SK-N-SH (cell line): ENCODE results near the gene PDHX. TPM values are rescaled to one million over a fixed set of nuclear protein-coding genes. Genes with fewer than 3 reads are reported as not detected.

Source experiments
- CTCF ChIA-PET: fragments of 300-600, 350-600 bp; formaldehyde crosslinking; extraction: SDS; loops from one replicate; lab custom pipeline; 2021; lab: Yijun Ruan, JAX
- POLR2A ChIA-PET: fragments of 350-600 bp; sonication (Branson Sonifier 250); formaldehyde crosslinking; extraction: SDS; loops from one replicate; lab custom pipeline; 2020; ENCODE audit warnings: antibody characterized with exemption, inconsistent platforms; lab: Yijun Ruan, JAX
- DNase-seq: peaks from one replicate; pipeline ENCODE4 v3.0.0; 2012
- H2AFZ ChIP-seq: fragments of 200-600 bp; sonication (generic); 2 replicates; pipeline ENCODE4 v1.8.1; 2016; ENCODE audit warnings: antibody characterized with exemption, mild to moderate bottlenecking, low read depth
- H3F3A ChIP-seq: fragments of 200-600 bp; sonication (generic); replicated peaks from 2 replicates; pipeline ENCODE3; 2016; ENCODE audit warnings: antibody characterized with exemption, mild to moderate bottlenecking; ENCODE audit not compliant: insufficient read depth
- H3K27ac ChIP-seq, 2 experiments: fragments of 200-500 bp in 1 of 2; fragments of 200-600 bp in 1 of 2; sonication (Bioruptor generic) in 1 of 2; sonication (generic), shearing (Covaris generic) in 1 of 2; 2 replicates each; pipeline versions ENCODE4 v1.5.1 to v1.6.1; 2014 to 2016; ENCODE audit warnings: low read depth in 2 of 2, inconsistent platforms in 1 of 2, low read length in 1 of 2, mild to moderate bottlenecking in 1 of 2, mixed read lengths in 1 of 2
- H3K27me3 ChIP-seq: fragments of 200-600 bp; sonication (generic), shearing (Covaris generic); 2 replicates; pipeline ENCODE4 v1.6.1; 2016; ENCODE audit warnings: mixed run types; ENCODE audit not compliant: insufficient read depth
- H3K36me3 ChIP-seq, 2 experiments: fragments of 200-500 bp in 1 of 2; fragments of 200-600 bp in 1 of 2; sonication (Bioruptor generic) in 1 of 2; sonication (generic) in 1 of 2; replicated peaks in 1 of 2; 2 replicates each; pipeline versions ENCODE3 to v1.5.1; 2014 to 2016; ENCODE audit warnings: low read length in 1 of 2, mild to moderate bottlenecking in 1 of 2; ENCODE audit not compliant: insufficient read depth in 2 of 2, control insufficient read depth in 1 of 2
- H3K4me1 ChIP-seq, 2 experiments: fragments of 200-500 bp in 1 of 2; fragments of 200-600 bp in 1 of 2; sonication (Bioruptor generic) in 1 of 2; sonication (generic), shearing (Covaris generic) in 1 of 2; 2 replicates each; pipeline versions ENCODE4 v1.5.1 to v1.6.1; 2014 to 2016; ENCODE audit warnings: low read depth in 1 of 2, low read length in 1 of 2, mixed run types in 1 of 2; ENCODE audit not compliant: insufficient read depth in 2 of 2, control insufficient read depth in 1 of 2
- H3K4me2 ChIP-seq: fragments of 200-600 bp; sonication (generic), shearing (Covaris generic); 2 replicates; pipeline ENCODE4 v1.6.1; 2017; ENCODE audit warnings: mixed run types
- H3K4me3 ChIP-seq, 2 experiments: fragments of 200-500 bp in 1 of 2; fragments of 200-600 bp in 1 of 2; sonication (Bioruptor generic) in 1 of 2; sonication (generic), shearing (Covaris generic) in 1 of 2; 2 replicates each; pipeline versions ENCODE4 v1.5.1 to v1.8.1; 2014 to 2016; ENCODE audit warnings: low read depth in 2 of 2, inconsistent platforms in 1 of 2, low read length in 1 of 2, mild to moderate bottlenecking in 1 of 2, mixed read lengths in 1 of 2, moderate library complexity in 1 of 2
- H3K79me2 ChIP-seq: fragments of 200-600 bp; sonication (generic); 2 replicates; pipeline ENCODE4 v1.8.1; 2017; ENCODE audit warnings: mild to moderate bottlenecking; ENCODE audit not compliant: insufficient read depth
- H3K9ac ChIP-seq: fragments of 200-600 bp; sonication (generic); 2 replicates; pipeline ENCODE4 v1.6.1; 2017; ENCODE audit warnings: mixed run types
- H3K9me2 ChIP-seq: fragments of 200-600 bp; sonication (generic); 2 replicates; pipeline ENCODE4 v1.6.1; 2017; ENCODE audit warnings: mixed run types
- H3K9me3 ChIP-seq: fragments of 200-600 bp; sonication (generic); 2 replicates; pipeline ENCODE4 v1.6.1; 2017; ENCODE audit warnings: mixed run types, mild to moderate bottlenecking, moderate library complexity
- H4K20me1 ChIP-seq: fragments of 200-600 bp; sonication (generic); 2 replicates; pipeline ENCODE4 v1.6.1; 2017; ENCODE audit warnings: mild to moderate bottlenecking, mixed run types; ENCODE audit not compliant: insufficient read depth
- ELF1 ChIP-seq: IDR thresholded peaks from 2 replicates; pipeline ENCODE4 v1.4.0; 2012
- EZH2phosphoT487 ChIP-seq: fragments of 200-600 bp; sonication (generic); IDR thresholded peaks from 2 replicates; pipeline ENCODE4 v1.6.1; 2017; ENCODE audit warnings: low read depth, mixed run types, mild to moderate bottlenecking, antibody characterized with exemption, moderate library complexity, borderline replicate concordance
- FOXM1 ChIP-seq: IDR thresholded peaks from 2 replicates; pipeline ENCODE4 v1.4.0; 2012; ENCODE audit warnings: low read depth, mild to moderate bottlenecking
- GATA2 ChIP-seq: sonication (generic); formaldehyde crosslinking; IDR thresholded peaks from 2 replicates; pipeline ENCODE4 v1.5.0; 2020; ENCODE audit warnings: mild to moderate bottlenecking, missing genetic modification reagents
- MEF2A ChIP-seq: IDR thresholded peaks from 2 replicates; pipeline ENCODE4 v1.4.0; 2012; ENCODE audit warnings: low read depth, borderline replicate concordance
- MXI1 ChIP-seq: IDR thresholded peaks from 2 replicates; pipeline ENCODE4 v1.6.1; 2012; ENCODE audit warnings: mild to moderate bottlenecking, low read depth, low read length, improper control_type of control experiment
- NFIC ChIP-seq: IDR thresholded peaks from 2 replicates; pipeline ENCODE4 v1.4.0; 2012; ENCODE audit warnings: borderline replicate concordance
- POLR2AphosphoS5 ChIP-seq: IDR thresholded peaks from 2 replicates; pipeline ENCODE4 v1.6.1; 2012; ENCODE audit warnings: low read depth, low read length
- RAD21 ChIP-seq: IDR thresholded peaks from 2 replicates; pipeline ENCODE4 v1.6.1; 2012; ENCODE audit warnings: mild to moderate bottlenecking, low read length
- RCOR1 ChIP-seq: fragments of 150-350 bp; IDR thresholded peaks from 2 replicates; pipeline ENCODE4 v1.6.1; 2017; ENCODE audit warnings: antibody characterized with exemption, low read length
- RFX5 ChIP-seq: IDR thresholded peaks from 2 replicates; pipeline ENCODE4 v1.6.1; 2012; ENCODE audit warnings: mild to moderate bottlenecking, improper control_type of control experiment, low read length
- RXRA ChIP-seq: IDR thresholded peaks from 2 replicates; pipeline ENCODE4 v1.4.0; 2012; ENCODE audit warnings: low read depth, mild to moderate bottlenecking, borderline replicate concordance
- SIN3A ChIP-seq: IDR thresholded peaks from 2 replicates; pipeline ENCODE4 v1.6.1; 2012; ENCODE audit warnings: low read depth, mild to moderate bottlenecking, low read length, moderate library complexity, borderline replicate concordance
- TEAD4 ChIP-seq: IDR thresholded peaks from 2 replicates; pipeline ENCODE4 v1.4.0; 2012; ENCODE audit warnings: mild to moderate bottlenecking, borderline replicate concordance; ENCODE audit not compliant: insufficient read depth
- WGBS: methylation state at CpG from one replicate; pipeline ENCODE4 v1.1.6; 2017; ENCODE audit warnings: low lambda C conversion rate; 5-methylcytosine and 5-hydroxymethylcytosine counted together
- polyA plus RNA-seq, 3 experiments: library from polyadenylated mRNA; depleted of rRNA; stranded (reverse); fragments of >200 nt; gene quantifications; 2 replicates each; pipeline ENCODE4 v1.2.3, GENCODE V29; 2012
- TF ChIP-seq, protein P1 (sequence below): IDR thresholded peaks from 2 replicates; pipeline ENCODE4 v1.6.1; 2012; ENCODE audit warnings: mild to moderate bottlenecking, low read depth, low read length, moderate library complexity
- TF ChIP-seq, protein P2 (sequence below): IDR thresholded peaks from 2 replicates; pipeline ENCODE4 v1.4.0; 2012; ENCODE audit warnings: low read depth, borderline replicate concordance
- TF ChIP-seq, protein P3 (sequence below): IDR thresholded peaks from 2 replicates; pipeline ENCODE4 v1.4.0; 2012; ENCODE audit warnings: low read depth
- TF ChIP-seq, protein P4 (sequence below): IDR thresholded peaks from 2 replicates; pipeline ENCODE4 v1.4.0; 2012; ENCODE audit warnings: low read depth, borderline replicate concordance

The PDHX gene
- polyA plus RNA-seq, 1 of the 3 experiments (the other 2 are of a cell fraction), result 14.8 TPM

GRCh38 chr11:35014346-35014745, 97.9 kb downstream of the PDHX start (continued):
- TF ChIP-seq, protein P1, sequence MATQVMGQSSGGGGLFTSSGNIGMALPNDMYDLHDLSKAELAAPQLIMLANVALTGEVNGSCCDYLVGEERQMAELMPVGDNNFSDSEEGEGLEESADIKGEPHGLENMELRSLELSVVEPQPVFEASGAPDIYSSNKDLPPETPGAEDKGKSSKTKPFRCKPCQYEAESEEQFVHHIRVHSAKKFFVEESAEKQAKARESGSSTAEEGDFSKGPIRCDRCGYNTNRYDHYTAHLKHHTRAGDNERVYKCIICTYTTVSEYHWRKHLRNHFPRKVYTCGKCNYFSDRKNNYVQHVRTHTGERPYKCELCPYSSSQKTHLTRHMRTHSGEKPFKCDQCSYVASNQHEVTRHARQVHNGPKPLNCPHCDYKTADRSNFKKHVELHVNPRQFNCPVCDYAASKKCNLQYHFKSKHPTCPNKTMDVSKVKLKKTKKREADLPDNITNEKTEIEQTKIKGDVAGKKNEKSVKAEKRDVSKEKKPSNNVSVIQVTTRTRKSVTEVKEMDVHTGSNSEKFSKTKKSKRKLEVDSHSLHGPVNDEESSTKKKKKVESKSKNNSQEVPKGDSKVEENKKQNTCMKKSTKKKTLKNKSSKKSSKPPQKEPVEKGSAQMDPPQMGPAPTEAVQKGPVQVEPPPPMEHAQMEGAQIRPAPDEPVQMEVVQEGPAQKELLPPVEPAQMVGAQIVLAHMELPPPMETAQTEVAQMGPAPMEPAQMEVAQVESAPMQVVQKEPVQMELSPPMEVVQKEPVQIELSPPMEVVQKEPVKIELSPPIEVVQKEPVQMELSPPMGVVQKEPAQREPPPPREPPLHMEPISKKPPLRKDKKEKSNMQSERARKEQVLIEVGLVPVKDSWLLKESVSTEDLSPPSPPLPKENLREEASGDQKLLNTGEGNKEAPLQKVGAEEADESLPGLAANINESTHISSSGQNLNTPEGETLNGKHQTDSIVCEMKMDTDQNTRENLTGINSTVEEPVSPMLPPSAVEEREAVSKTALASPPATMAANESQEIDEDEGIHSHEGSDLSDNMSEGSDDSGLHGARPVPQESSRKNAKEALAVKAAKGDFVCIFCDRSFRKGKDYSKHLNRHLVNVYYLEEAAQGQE, result no peak
- peak; percentile 24; the same call in 1 of the 2 replicates for TF ChIP-seq NFIC
- TF ChIP-seq POLR2AphosphoS5, result peak; percentile 32; the same call in 1 of the 2 replicates
- no peak for TF ChIP-seq GATA2 (CRISPR knock-in tag)
- no peak for TF ChIP-seq FOXM1
- TF ChIP-seq TEAD4, result no peak; the same call in 1 of the 2 replicates
- TF ChIP-seq, protein P2, sequence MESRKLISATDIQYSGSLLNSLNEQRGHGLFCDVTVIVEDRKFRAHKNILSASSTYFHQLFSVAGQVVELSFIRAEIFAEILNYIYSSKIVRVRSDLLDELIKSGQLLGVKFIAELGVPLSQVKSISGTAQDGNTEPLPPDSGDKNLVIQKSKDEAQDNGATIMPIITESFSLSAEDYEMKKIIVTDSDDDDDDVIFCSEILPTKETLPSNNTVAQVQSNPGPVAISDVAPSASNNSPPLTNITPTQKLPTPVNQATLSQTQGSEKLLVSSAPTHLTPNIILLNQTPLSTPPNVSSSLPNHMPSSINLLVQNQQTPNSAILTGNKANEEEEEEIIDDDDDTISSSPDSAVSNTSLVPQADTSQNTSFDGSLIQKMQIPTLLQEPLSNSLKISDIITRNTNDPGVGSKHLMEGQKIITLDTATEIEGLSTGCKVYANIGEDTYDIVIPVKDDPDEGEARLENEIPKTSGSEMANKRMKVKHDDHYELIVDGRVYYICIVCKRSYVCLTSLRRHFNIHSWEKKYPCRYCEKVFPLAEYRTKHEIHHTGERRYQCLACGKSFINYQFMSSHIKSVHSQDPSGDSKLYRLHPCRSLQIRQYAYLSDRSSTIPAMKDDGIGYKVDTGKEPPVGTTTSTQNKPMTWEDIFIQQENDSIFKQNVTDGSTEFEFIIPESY, result no peak
- TF ChIP-seq RCOR1, result no peak
- TF ChIP-seq RAD21, result no peak
- TF ChIP-seq SIN3A, result 0 out of 2 replicates have a peak, but pooled peaks have one; percentile 40
- no peak for TF ChIP-seq RFX5
- no peak for TF ChIP-seq EZH2phosphoT487
- TF ChIP-seq, protein P3, sequence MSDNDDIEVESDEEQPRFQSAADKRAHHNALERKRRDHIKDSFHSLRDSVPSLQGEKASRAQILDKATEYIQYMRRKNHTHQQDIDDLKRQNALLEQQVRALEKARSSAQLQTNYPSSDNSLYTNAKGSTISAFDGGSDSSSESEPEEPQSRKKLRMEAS, result peak; percentile 64; the same call in 1 of the 2 replicates

DNA sequence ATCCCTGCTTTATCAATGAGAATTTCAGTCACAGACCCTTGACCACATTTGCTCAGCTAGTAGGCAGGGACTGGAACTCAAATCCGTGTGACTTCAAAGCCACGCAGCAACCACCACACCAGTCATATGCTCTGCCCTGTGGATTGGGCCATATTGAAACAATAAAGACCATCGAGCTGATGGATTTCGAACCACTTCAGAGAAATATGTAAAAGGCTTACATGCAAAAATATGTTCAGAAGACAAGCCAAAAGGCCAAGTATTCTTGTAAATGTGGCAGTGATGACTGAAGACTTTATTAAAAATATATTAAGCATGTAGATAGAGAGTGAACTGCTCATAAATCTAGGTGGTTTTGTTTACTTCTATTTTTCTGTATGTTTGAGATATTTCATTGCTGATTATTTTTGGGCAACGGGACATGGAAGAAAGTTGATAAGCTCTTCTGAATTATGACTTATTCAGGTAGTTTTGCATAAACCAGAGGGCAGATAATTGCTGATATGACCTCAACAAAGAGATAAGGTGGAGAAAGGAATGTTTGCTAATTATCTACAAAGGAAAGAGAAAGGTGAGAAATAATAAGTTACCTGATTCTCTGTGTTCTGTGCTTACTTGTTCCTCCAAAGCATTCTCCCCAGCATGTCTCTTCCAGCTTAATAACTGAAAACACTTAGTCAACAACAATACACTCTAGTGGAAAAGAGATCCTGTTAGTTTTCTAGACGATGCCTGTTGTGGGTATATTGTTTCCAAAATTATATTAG, 99.4 kb downstream of the PDHX start:
- Histone ChIP-seq H3K9me3 (no peaks in the 10 kb centered on the region), H3F3A (peaks cover 7% of the 10 kb centered on the region), H3K27ac (no peak overlapping the region), H3K79me2 (no peaks in the 10 kb centered on the region), H3K4me2 (no peak overlapping the region), H3K9ac (no peak overlapping the region), H3K27me3 (no peaks in the 10 kb centered on the region), H3K4me1 (peaks cover 0 to 3% of the 10 kb centered on the region in 2 experiments; a peak in 1 of 4 replicates), H3K4me3 (no peak overlapping the region), H3K36me3 (no peaks in the 10 kb centered on the region), H4K20me1 (no peaks in the 10 kb centered on the region), H3K9me2 (no peaks in the 10 kb centered on the region), H2AFZ (no peak overlapping the region)
- 97% methylated on average over 6 of the region's 6 CpGs for WGBS
- ChIA-PET CTCF (interaction anchor here (1.1 kb wide), 1 partner anchor 289 kb away, joined by 6 read pairs; no protein-coding TSS in a partner anchor), POLR2A (no interaction called here)
- no peak for DNase-seq
- TF ChIP-seq MXI1 (no peak), FOXM1 (no peak), TEAD4 (no peak), RXRA (no peak), MEF2A (no peak), ELF1 (no peak)
- TF ChIP-seq, protein P4, sequence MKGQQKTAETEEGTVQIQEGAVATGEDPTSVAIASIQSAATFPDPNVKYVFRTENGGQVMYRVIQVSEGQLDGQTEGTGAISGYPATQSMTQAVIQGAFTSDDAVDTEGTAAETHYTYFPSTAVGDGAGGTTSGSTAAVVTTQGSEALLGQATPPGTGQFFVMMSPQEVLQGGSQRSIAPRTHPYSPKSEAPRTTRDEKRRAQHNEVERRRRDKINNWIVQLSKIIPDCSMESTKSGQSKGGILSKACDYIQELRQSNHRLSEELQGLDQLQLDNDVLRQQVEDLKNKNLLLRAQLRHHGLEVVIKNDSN, result no peak
- TF ChIP-seq, protein P2, result no peak
